ENCODE data around the gene LMAN2.

Gene LMAN2

GRCh38 chr5:177355162-177355867 is 3.8 kb upstream of the LMAN2 start:
- no peak for TF ChIP-seq CTCF (IDR thresholded peaks at IDR 0.05; ENCODE audit: low read depth, low read length, poor library complexity, severe bottlenecking)
- no peak for TF ChIP-seq EZH2phosphoT487 (IDR thresholded peaks at IDR 0.05; ENCODE audit: borderline replicate concordance, low read length)
- H3K79me2 ChIP-seq (ENCODE audit: control insufficient read depth, low read length) = peaks cover 25% of the 10 kb centered on the region
- peaks cover 3% of the 10 kb centered on the region; the same call in 1 of the 2 replicates for H4K20me1 ChIP-seq (ENCODE audit: control insufficient read depth, insufficient read depth, low read depth, low read length)
- H3K36me3 ChIP-seq (ENCODE audit: control insufficient read depth, low read length) = peaks cover 4% of the 10 kb centered on the region
- H3K4me1 ChIP-seq (ENCODE audit: control insufficient read depth, low read length) = peaks cover 55% of the 10 kb centered on the region
- H3K9me3 ChIP-seq (ENCODE audit: control insufficient read depth, insufficient read depth, low read length) = peaks cover 4% of the 10 kb centered on the region; the same call in 1 of the 2 replicates
- H3K27ac ChIP-seq (ENCODE audit: low read depth, low read length) = no peak overlapping the region
- 0 out of 2 replicates have a peak, but pooled peaks cover 2% of the 10 kb centered on the region for H3F3A ChIP-seq (ENCODE audit: control insufficient read depth, insufficient read depth)
- H3K4me2 ChIP-seq (ENCODE audit: low read length) = no peak overlapping the region
- no peak overlapping the region for H3K4me3 ChIP-seq (ENCODE audit: low read length)
- H3K9me2 ChIP-seq (replicated peaks; ENCODE audit: control insufficient read depth, low read length) = no peaks in the 10 kb centered on the region
- no peaks in the 10 kb centered on the region for H3K27me3 ChIP-seq (ENCODE audit: control insufficient read depth, low read length)

GRCh38 chr5:177354711-177355110 is 3.2 kb upstream of the LMAN2 start:
- Histone ChIP-seq H3K4me1 (ENCODE audit: control insufficient read depth, low read length) (peaks cover 56% of the 10 kb centered on the region), H3K4me3 (ENCODE audit: low read length) (no peak overlapping the region), H3F3A (ENCODE audit: control insufficient read depth, insufficient read depth) (0 out of 2 replicates have a peak, but pooled peaks cover 2% of the 10 kb centered on the region), H3K79me2 (ENCODE audit: control insufficient read depth, low read length) (peaks cover 31% of the 10 kb centered on the region), H3K27me3 (ENCODE audit: control insufficient read depth, low read length) (no peaks in the 10 kb centered on the region), H3K9me2 (replicated peaks; ENCODE audit: control insufficient read depth, low read length) (no peaks in the 10 kb centered on the region), H3K4me2 (ENCODE audit: low read length) (no peak overlapping the region), H4K20me1 (ENCODE audit: control insufficient read depth, insufficient read depth, low read depth, low read length) (peaks cover 9% of the 10 kb centered on the region; the same call in 1 of the 2 replicates), H3K36me3 (ENCODE audit: control insufficient read depth, low read length) (peaks cover 10% of the 10 kb centered on the region), H3K27ac (ENCODE audit: low read depth, low read length) (no peak overlapping the region), H3K9me3 (ENCODE audit: control insufficient read depth, insufficient read depth, low read length) (peaks cover 4% of the 10 kb centered on the region; the same call in 1 of the 2 replicates)
- TF ChIP-seq CTCF (IDR thresholded peaks at IDR 0.05; ENCODE audit: low read depth, low read length, poor library complexity, severe bottlenecking) = no peak
- no peak for TF ChIP-seq EZH2phosphoT487 (IDR thresholded peaks at IDR 0.05; ENCODE audit: borderline replicate concordance, low read length)

GRCh38 chr5:177354256-177354655 is 2.8 kb upstream of the LMAN2 start:
- no peak overlapping the region for H3K4me3 ChIP-seq (ENCODE audit: low read length)
- peaks cover 56% of the 10 kb centered on the region for H3K4me1 ChIP-seq (ENCODE audit: control insufficient read depth, low read length)
- peaks cover 4% of the 10 kb centered on the region; the same call in 1 of the 2 replicates for H3K9me3 ChIP-seq (ENCODE audit: control insufficient read depth, insufficient read depth, low read length)
- no peak overlapping the region for H3K27ac ChIP-seq (ENCODE audit: low read depth, low read length)
- peaks cover 34% of the 10 kb centered on the region for H3K79me2 ChIP-seq (ENCODE audit: control insufficient read depth, low read length)
- no peak for TF ChIP-seq EZH2phosphoT487 (IDR thresholded peaks at IDR 0.05; ENCODE audit: borderline replicate concordance, low read length)
- TF ChIP-seq CTCF (IDR thresholded peaks at IDR 0.05; ENCODE audit: low read depth, low read length, poor library complexity, severe bottlenecking) = no peak
- H4K20me1 ChIP-seq (ENCODE audit: control insufficient read depth, insufficient read depth, low read depth, low read length) = peaks cover 13% of the 10 kb centered on the region; the same call in 1 of the 2 replicates
- H3F3A ChIP-seq (ENCODE audit: control insufficient read depth, insufficient read depth) = 0 out of 2 replicates have a peak, but pooled peaks cover 2% of the 10 kb centered on the region
- no peak overlapping the region for H3K4me2 ChIP-seq (ENCODE audit: low read length)
- peaks cover 15% of the 10 kb centered on the region for H3K36me3 ChIP-seq (ENCODE audit: control insufficient read depth, low read length)
- no peaks in the 10 kb centered on the region for H3K27me3 ChIP-seq (ENCODE audit: control insufficient read depth, low read length)
- H3K9me2 ChIP-seq (replicated peaks; ENCODE audit: control insufficient read depth, low read length) = no peaks in the 10 kb centered on the region
